DOHH2 (cell line): ENCODE measurements around the gene MOXD1.

Source experiments
- CTCF ChIP-seq: fragments of 200-600 bp; sonication (generic); IDR thresholded peaks from one replicate; pipeline ENCODE4 v1.5.1; 2014; ENCODE audit warnings: antibody characterized with exemption, mild to moderate bottlenecking, low read depth, low read length; ENCODE audit not compliant: poor library complexity, severe bottlenecking
- EZH2phosphoT487 ChIP-seq: fragments of 200-600 bp; sonication (generic); IDR thresholded peaks from 2 replicates; pipeline ENCODE4 v1.6.1; 2017; ENCODE audit warnings: borderline replicate concordance, mild to moderate bottlenecking, antibody characterized with exemption, low read length, moderate library complexity, mixed read lengths

DNA sequence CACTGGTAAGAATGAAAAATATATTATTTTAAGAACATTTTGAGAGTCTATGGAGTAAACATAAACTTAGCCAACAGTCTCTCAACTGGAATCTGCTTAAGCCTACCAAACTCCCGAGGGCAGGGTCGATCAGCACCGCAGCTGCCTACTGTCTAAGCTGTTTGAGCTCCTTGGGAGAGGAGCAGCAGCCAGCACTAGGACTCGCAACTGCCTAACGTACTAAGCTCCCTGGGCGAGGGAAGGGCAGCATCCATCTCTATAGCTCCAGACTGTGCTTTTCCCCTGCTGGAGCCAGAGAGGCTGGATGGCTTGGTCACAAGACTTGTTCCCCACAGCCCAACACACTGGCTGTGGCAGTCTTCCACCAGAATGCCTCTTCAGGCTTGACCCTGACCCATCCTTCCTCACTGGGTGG is 96.4 kb downstream of the MOXD1 start:
- no peak for TF ChIP-seq CTCF
- TF ChIP-seq EZH2phosphoT487 = no peak
